ENCODE results near the gene HEG1. TPM values are rescaled to one million over a fixed set of nuclear protein-coding genes. Genes with fewer than 3 reads are reported as not detected.

Gene HEG1
- total RNA-seq, 4 donors from 2014 or later = 9.8 to 27.1 (median 17.6) TPM

- H3K27me3 ChIP-seq = no peaks in the 10 kb centered on the region
- DNase-seq (no peak), ATAC-seq (no peak)
- in situ Hi-C loops (cut with MboI; ENCODE audit: low sequenced_read_pairs in 4 of 4) (no loop called here), intact Hi-C loops (cut with DNase I; ENCODE audit: low total_unique reads) (no loop called here)
- TF ChIP-seq, protein P1, sequence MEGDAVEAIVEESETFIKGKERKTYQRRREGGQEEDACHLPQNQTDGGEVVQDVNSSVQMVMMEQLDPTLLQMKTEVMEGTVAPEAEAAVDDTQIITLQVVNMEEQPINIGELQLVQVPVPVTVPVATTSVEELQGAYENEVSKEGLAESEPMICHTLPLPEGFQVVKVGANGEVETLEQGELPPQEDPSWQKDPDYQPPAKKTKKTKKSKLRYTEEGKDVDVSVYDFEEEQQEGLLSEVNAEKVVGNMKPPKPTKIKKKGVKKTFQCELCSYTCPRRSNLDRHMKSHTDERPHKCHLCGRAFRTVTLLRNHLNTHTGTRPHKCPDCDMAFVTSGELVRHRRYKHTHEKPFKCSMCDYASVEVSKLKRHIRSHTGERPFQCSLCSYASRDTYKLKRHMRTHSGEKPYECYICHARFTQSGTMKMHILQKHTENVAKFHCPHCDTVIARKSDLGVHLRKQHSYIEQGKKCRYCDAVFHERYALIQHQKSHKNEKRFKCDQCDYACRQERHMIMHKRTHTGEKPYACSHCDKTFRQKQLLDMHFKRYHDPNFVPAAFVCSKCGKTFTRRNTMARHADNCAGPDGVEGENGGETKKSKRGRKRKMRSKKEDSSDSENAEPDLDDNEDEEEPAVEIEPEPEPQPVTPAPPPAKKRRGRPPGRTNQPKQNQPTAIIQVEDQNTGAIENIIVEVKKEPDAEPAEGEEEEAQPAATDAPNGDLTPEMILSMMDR (IDR thresholded peaks at IDR 0.05 in 4 of 5, conservative IDR thresholded peaks at IDR 0.05 in 1 of 5) = no peak
- no peak for TF ChIP-seq POLR2A (IDR thresholded peaks at IDR 0.05)
- H3K36me3 ChIP-seq = no peaks in the 10 kb centered on the region
- H3K9me3 ChIP-seq = no peaks in the 10 kb centered on the region
- peak overlapping the region; percentile 62 to 83 (median 76) for H3K27ac ChIP-seq
- no peak overlapping the region for H3K4me3 ChIP-seq
- peaks cover 58 to 74% of the 10 kb centered on the region in 2 donors for H3K4me1 ChIP-seq
Observed at GRCh38 chr3:125045194-125045593, 10.6 kb downstream of the HEG1 start.

GRCh38 chr3:125043599-125044151, 12.1 kb downstream of the HEG1 start:
- Histone ChIP-seq H3K27me3 (no peaks in the 10 kb centered on the region), H3K4me3 (peak overlapping the region in 3 of 4 donors; percentile 19 to 27 (median 26)), H3K36me3 (no peaks in the 10 kb centered on the region), H3K9me3 (no peaks in the 10 kb centered on the region), H3K27ac (peak overlapping the region; percentile 62 to 83 (median 76)), H3K4me1 (peaks cover 69 to 81% of the 10 kb centered on the region in 2 donors)
- TF ChIP-seq, protein P1 (IDR thresholded peaks at IDR 0.05 in 4 of 5, conservative IDR thresholded peaks at IDR 0.05 in 1 of 5) = no peak
- DNase-seq = peak in 1 of 2 donors; percentile 45
- intact Hi-C loops (cut with DNase I; ENCODE audit: low total_unique reads) = no loop called here
- in situ Hi-C loops (cut with MboI; ENCODE audit: low sequenced_read_pairs in 4 of 4) = no loop called here
- peak; percentile 31 to 34 for ATAC-seq

DNA sequence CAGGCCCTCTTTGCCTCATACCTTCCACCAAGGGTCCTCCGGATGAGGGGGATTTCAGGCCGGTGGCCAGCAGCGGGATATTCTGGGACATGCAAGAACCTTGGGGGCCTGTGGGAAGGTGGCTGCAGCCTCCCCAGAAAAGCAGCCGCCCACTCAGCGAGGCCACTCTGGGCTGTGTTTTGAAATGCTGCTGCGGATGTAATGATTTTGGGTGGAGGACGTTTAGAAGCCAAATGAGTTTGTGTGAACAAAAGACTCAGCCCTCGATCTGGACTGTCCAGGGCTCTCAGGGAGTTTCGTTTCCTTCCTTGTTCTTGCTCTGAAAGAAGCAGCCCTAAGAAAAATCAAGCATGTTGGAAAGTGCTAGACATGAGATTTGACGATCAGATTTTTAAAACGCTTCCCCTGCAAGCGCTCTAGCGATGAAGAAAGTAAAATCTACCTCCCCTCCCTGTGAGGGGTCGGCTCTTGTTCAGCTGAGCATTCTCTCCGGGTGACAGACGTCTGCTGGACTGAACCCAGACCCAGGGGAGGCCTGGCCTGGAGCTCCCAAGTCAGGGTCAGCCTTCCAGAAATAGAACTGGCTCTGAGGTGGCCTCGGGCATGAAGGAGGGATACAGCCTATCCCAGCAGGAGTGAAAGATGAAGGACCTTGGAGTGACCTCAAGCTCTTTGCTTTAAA, 12.9 kb downstream of the HEG1 start:
- H3K9me3 ChIP-seq = no peaks in the 10 kb centered on the region
- intact Hi-C loops (cut with DNase I; ENCODE audit: low total_unique reads) (no loop called here), in situ Hi-C loops (cut with MboI; ENCODE audit: low sequenced_read_pairs in 4 of 4) (no loop called here)
- TF ChIP-seq POLR2A (IDR thresholded peaks at IDR 0.05) = no peak
- TF ChIP-seq, protein P1 (IDR thresholded peaks at IDR 0.05 in 4 of 5, conservative IDR thresholded peaks at IDR 0.05 in 1 of 5) = no peak
- ATAC-seq (peak; percentile 57 to 71), DNase-seq (peak in 1 of 2 donors; percentile 68)
- H3K4me1 ChIP-seq = peaks cover 68 to 77% of the 10 kb centered on the region in 2 donors
- H3K27me3 ChIP-seq = no peaks in the 10 kb centered on the region
- H3K36me3 ChIP-seq = no peaks in the 10 kb centered on the region
- H3K27ac ChIP-seq = peak overlapping the region; percentile 62 to 83 (median 76)
- peak overlapping the region in 3 of 4 donors; percentile 21 to 27 (median 26) for H3K4me3 ChIP-seq

DNA sequence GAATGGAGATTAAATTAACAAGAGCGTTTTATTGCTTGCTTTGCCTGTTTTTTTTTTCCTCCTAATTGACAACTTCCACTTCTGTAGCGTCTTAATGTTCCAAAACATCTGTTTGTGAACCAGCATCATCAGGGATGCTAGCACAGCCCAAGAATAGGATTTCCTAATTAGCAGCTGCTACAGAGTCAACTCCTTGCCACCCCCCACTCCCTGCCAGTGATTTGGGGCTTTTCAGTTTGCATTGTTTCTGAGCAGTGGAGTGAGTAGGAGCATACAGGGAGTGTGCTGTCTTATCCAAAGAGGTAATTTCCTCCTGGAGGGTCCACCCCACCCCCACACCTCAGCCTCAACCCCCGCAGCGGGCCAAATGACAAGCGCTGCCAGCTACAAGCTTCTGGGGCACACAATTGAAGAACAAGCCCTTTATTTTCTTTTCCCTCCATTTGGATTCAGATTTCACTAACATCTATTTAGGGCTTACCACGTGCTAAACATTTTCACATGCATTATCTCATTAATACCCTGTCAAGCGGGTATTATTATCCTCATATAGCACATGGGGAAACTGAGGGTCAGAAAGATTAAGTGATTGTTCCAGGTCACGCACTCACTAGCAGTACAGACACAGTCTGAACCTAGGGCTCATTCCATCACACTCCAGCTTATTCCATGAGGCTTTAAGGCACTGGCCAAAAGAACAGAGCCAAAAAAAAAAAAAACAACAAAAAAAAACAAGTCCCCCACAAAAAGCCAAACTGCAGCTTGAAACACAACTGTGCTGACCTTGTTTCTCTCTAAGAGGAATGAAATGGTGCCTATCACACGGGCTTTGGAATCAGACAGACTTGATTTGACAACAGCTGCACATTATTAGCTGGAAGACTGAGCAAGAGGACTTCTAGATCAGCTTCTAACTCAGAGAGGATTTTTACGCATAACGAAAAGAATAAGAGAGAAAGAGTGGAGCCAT, 16.4 kb downstream of the HEG1 start:
- peaks cover 52 to 65% of the 10 kb centered on the region in 2 donors for H3K4me1 ChIP-seq
- intact Hi-C loops (cut with DNase I; ENCODE audit: low total_unique reads) = no loop called here
- TF ChIP-seq, protein P1 (IDR thresholded peaks at IDR 0.05 in 4 of 5, conservative IDR thresholded peaks at IDR 0.05 in 1 of 5) = no peak
- TF ChIP-seq POLR2A (IDR thresholded peaks at IDR 0.05) = no peak

More for the DNA sequence above, 16.4 kb downstream of the HEG1 start:
- DNase-seq = no peak
- in situ Hi-C loops (cut with MboI; ENCODE audit: low sequenced_read_pairs in 4 of 4) = no loop called here
- Histone ChIP-seq H3K27me3 (no peaks in the 10 kb centered on the region), H3K9me3 (no peaks in the 10 kb centered on the region), H3K4me3 (no peak overlapping the region), H3K27ac (peak overlapping the region; percentile 40 to 75 (median 66)), H3K36me3 (no peaks in the 10 kb centered on the region)
- ATAC-seq = peak in 1 of 2 donors; percentile 25

Data from gastrocnemius medialis (tissue), 4 donors.